ENCODE measurements around the gene ZNF774. TPM values are rescaled to one million over a fixed set of nuclear protein-coding genes. Genes with fewer than 3 reads are reported as not detected.
A peak's percentile ranks its signal among the peaks of the same experiment; 100 is the strongest.

Gene ZNF774
- total and polyA plus RNA-seq, 2 of the 8 experiments (the other 6 are each of a cell fraction or from before 2014, with no cell fraction given), result 0.82 to 2.6 TPM

DNA sequence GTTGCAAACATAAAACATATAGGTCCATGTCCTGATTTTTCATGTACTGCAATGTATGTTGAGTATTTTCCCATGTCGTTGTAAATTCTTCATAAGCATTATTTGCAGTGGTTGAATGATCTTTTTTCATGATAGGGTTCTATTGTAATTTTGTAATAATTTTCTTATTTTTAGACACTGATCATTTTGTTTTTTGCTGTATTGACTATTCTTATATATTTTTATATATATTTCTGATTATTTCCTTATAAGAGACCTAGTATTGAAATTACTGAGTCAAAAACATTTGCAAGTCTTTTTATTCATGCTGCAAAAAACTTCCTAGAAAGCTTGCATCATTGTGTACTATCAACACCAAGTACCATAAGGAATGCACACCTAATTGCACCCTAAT lies 31.2 kb upstream of the ZNF774 start:
- H3K4me2 ChIP-seq (ENCODE audit: insufficient read depth in 1 of 2, low read depth in 2 of 2, low read length in 2 of 2), result peak overlapping the region; percentile 1 to 71; a peak in 2 of 4 replicates
- TF ChIP-seq NANOG (IDR thresholded peaks at IDR 0.05; ENCODE audit: insufficient read depth, low read depth, low read length, poor library complexity, severe bottlenecking) (no peak), EP300 (IDR thresholded peaks at IDR 0.05; ENCODE audit: borderline replicate concordance in 1 of 2, low read depth in 2 of 2, low read length in 2 of 2) (no peak), PHF8 (conservative IDR thresholded peaks at IDR 0.05; ENCODE audit: low read depth, low read length) (no peak), NRF1 (IDR thresholded peaks at IDR 0.05; ENCODE audit: low read depth, low read length) (no peak), SAP30 (IDR thresholded peaks at IDR 0.05; ENCODE audit: insufficient read depth, insufficient replicate concordance, low read length) (no peak), YY1 (IDR thresholded peaks at IDR 0.05; ENCODE audit: low read depth, low read length) (no peak)

More for the DNA sequence above, 31.2 kb upstream of the ZNF774 start:
- Histone ChIP-seq H3K79me2 (ENCODE audit: control insufficient read depth in 1 of 2, insufficient read depth in 2 of 2, low read length in 2 of 2) (no peaks in the 10 kb centered on the region), H3K23ac (ENCODE audit: insufficient read length) (no peak overlapping the region), H4K8ac (ENCODE audit: extremely low read depth, insufficient read depth, low read length) (no peak overlapping the region), H4K20me1 (replicated peaks in 1 of 2; ENCODE audit: control insufficient read depth in 1 of 2, insufficient read depth in 2 of 2, low read length in 2 of 2) (no peaks in the 10 kb centered on the region), H3K14ac (ENCODE audit: insufficient read length) (no peak overlapping the region), H3K36me3 (ENCODE audit: control insufficient read depth in 2 of 4, insufficient read depth in 4 of 4, low read length in 3 of 4) (no peaks in the 10 kb centered on the region), H3K27me3 (replicated peaks in 1 of 4; ENCODE audit: control insufficient read depth in 3 of 4, extremely low read depth in 1 of 4, insufficient read depth in 3 of 4, low read length in 3 of 4) (no peaks in the 10 kb centered on the region), H2BK15ac (ENCODE audit: low read length) (no peak overlapping the region), H3K79me1 (ENCODE audit: low read depth, low read length) (no peaks in the 10 kb centered on the region), H3K27ac (ENCODE audit: low read depth, low read length) (no peak overlapping the region), H3K9me3 (ENCODE audit: insufficient read depth in 2 of 2, low read depth in 1 of 2, low read length in 1 of 2) (no peaks in the 10 kb centered on the region), H3K23me2 (ENCODE audit: low read depth, low read length) (no peaks in the 10 kb centered on the region), H3K56ac (replicated peaks; ENCODE audit: insufficient read length, low read depth, low read length) (no peak overlapping the region), H3K9ac (replicated peaks in 1 of 4; ENCODE audit: extremely low read depth in 1 of 4, low read depth in 3 of 4, low read length in 3 of 4) (no peak overlapping the region), H3K4ac (replicated peaks; ENCODE audit: insufficient read length, low read depth, low read length) (no peak overlapping the region), H2AK5ac (ENCODE audit: low read depth, low read length) (no peak overlapping the region), H3K18ac (ENCODE audit: extremely low read depth, low read length) (no peak overlapping the region), H2AFZ (ENCODE audit: low read length) (no peak overlapping the region), H4K5ac (ENCODE audit: insufficient read length, low read depth, low read length) (no peak overlapping the region), H2BK5ac (ENCODE audit: low read depth, low read length) (no peak overlapping the region), H3K4me1 (replicated peaks in 1 of 4; ENCODE audit: control insufficient read depth in 3 of 4, insufficient read depth in 4 of 4, low read length in 3 of 4) (peaks cover 0 to 3% (median 1%) of the 10 kb centered on the region in 4 experiments; a peak in 3 of 7 replicates), H3K4me3 (ENCODE audit: extremely low read depth in 1 of 4, insufficient read depth in 2 of 4, low read depth in 3 of 4, low read length in 4 of 4) (peak overlapping the region in 2 of 4 experiments; percentile 20 to 55; a peak in 2 of 8 replicates), H2BK20ac (ENCODE audit: low read length) (no peak overlapping the region), H2BK120ac (replicated peaks; ENCODE audit: low read depth, low read length) (no peak overlapping the region), H4K91ac (replicated peaks; ENCODE audit: insufficient read length, low read length) (no peak overlapping the region), H2BK12ac (ENCODE audit: low read depth, low read length) (no peak overlapping the region)
- DNase-seq (ENCODE audit: low read depth in 1 of 2, low spot score in 2 of 2) (no peak), FAIRE-seq (no peak)
- WGBS, 2 experiments (ENCODE audit: extremely low coverage in 1 of 2, insufficient coverage in 1 of 2, insufficient read length in 1 of 2, insufficient replicate concordance in 2 of 2, low coverage in 1 of 2, low lambda C conversion rate in 2 of 2, missing lambda C conversion rate in 1 of 2), result 61% methylated on average over 1 of the region's 1 CpG; no CpG with 5 or more reads in 1 of the 2 experiments
- POLR2A ChIA-PET (ENCODE audit: partially characterized antibody), result interaction anchor here (1.2 to 1.4 kb wide), 3 partner anchors 9 to 162 kb away, joined by 3 to 4 read pairs (median 3); no protein-coding TSS in a partner anchor
- CTCF ChIA-PET (ENCODE audit: partially characterized antibody), result interaction anchor here (0.6 to 9.6 kb wide), 49 partner anchors 9 to 497 kb away, joined by 3 to 175 read pairs (median 8); partner anchors contain the start of genes CRTC3 and IQGAP1

Data from H1 (cell line).